ENCODE results near the gene SYT11.

SYT11 gene

GRCh38 chr1:155861896-155862295 lies 2.5 kb downstream of the SYT11 start:
- no peaks in the 10 kb centered on the region for H4K20me1 ChIP-seq (ENCODE audit: insufficient read depth, low read length)
- H3K4me1 ChIP-seq (ENCODE audit: insufficient read depth, low read length), result peaks cover 29% of the 10 kb centered on the region
- ATAC-seq (ENCODE audit: insufficient read depth, low read depth), result no peak
- H3K27me3 ChIP-seq (ENCODE audit: insufficient read depth, low read length, poor library complexity), result no peaks in the 10 kb centered on the region
- TF ChIP-seq EZH2 (IDR thresholded peaks at IDR 0.05; ENCODE audit: borderline replicate concordance, low read depth, low read length, severe bottlenecking), result no peak
- no peak for TF ChIP-seq CTCF (IDR thresholded peaks at IDR 0.05; ENCODE audit: borderline replicate concordance, extremely low read depth, low read length, poor library complexity, severe bottlenecking)
- peaks cover under 1% of the 10 kb centered on the region; the same call in 1 of the 2 replicates for H3K36me3 ChIP-seq (ENCODE audit: insufficient read depth, low read length)
- no peaks in the 10 kb centered on the region for H3K9me3 ChIP-seq (ENCODE audit: insufficient read depth, low read length, severe bottlenecking)
- no peak overlapping the region for H3K4me2 ChIP-seq (ENCODE audit: insufficient read depth, low read length)
- no peak for DNase-seq
- no peak overlapping the region for H2AFZ ChIP-seq (ENCODE audit: low read depth, low read length)
- H3K27ac ChIP-seq (ENCODE audit: low read length), result no peak overlapping the region
- H3K4me3 ChIP-seq (ENCODE audit: low read depth in 1 of 2, low read length in 2 of 2), result no peak overlapping the region
- no peak overlapping the region for H3K9ac ChIP-seq (ENCODE audit: low read depth, low read length)
- peaks cover 15% of the 10 kb centered on the region for H3K79me2 ChIP-seq (ENCODE audit: insufficient read depth, low read length)

DNA sequence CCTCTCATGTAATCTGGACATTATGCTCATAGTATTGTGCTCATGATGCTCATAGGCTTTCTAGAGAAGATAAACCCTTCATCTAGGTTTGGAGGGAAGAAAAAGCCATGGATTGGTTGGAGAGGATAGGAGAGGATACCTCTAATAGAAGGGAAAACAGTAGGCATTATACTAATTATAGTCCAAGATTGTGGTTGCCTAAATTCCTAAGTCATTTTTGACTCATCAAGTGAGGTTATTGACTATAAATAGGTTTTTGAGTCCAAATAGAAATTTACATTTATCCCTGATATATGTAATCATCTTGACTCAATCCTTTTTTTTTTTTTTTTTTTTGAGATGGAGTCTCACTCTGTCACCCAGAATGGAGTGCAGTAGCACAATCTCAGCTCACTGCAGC lies 5.0 kb downstream of the SYT11 start:
- no peak overlapping the region for H3K4me3 ChIP-seq (ENCODE audit: low read depth in 1 of 2, low read length in 2 of 2)
- H3K9ac ChIP-seq (ENCODE audit: low read depth, low read length), result no peak overlapping the region
- H3K27ac ChIP-seq (ENCODE audit: low read length), result no peak overlapping the region
- no peaks in the 10 kb centered on the region for H3K36me3 ChIP-seq (ENCODE audit: insufficient read depth, low read length)
- ATAC-seq (ENCODE audit: insufficient read depth, low read depth) (no peak), DNase-seq (no peak)
- H2AFZ ChIP-seq (ENCODE audit: low read depth, low read length), result no peak overlapping the region
- H3K4me2 ChIP-seq (ENCODE audit: insufficient read depth, low read length), result no peak overlapping the region
- TF ChIP-seq CTCF (IDR thresholded peaks at IDR 0.05; ENCODE audit: borderline replicate concordance, extremely low read depth, low read length, poor library complexity, severe bottlenecking), result no peak
- H3K4me1 ChIP-seq (ENCODE audit: insufficient read depth, low read length), result peaks cover 9% of the 10 kb centered on the region
- H3K27me3 ChIP-seq (ENCODE audit: insufficient read depth, low read length, poor library complexity), result no peaks in the 10 kb centered on the region
- H3K79me2 ChIP-seq (ENCODE audit: insufficient read depth, low read length), result no peaks in the 10 kb centered on the region
- H3K9me3 ChIP-seq (ENCODE audit: insufficient read depth, low read length, severe bottlenecking), result no peaks in the 10 kb centered on the region
- no peaks in the 10 kb centered on the region for H4K20me1 ChIP-seq (ENCODE audit: insufficient read depth, low read length)

DNA sequence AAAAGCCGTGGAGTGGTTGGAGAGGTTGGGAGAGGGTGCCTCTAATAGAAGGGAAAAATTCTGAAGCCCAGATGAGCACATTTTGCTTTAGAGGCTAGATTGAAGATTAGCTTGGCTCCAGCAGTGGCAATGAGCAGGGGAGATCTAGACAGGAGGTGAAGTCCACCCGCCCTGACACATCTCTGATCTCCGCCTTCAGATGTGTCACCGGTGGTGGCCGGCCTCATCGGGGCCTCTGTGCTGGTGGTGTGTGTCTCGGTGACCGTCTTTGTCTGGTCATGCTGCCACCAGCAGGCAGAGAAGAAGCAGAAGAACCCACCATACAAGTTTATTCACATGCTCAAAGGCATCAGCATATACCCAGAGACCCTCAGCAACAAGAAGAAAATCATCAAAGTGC lies 8.4 kb downstream of the SYT11 start:
- no peak overlapping the region for H3K4me3 ChIP-seq (ENCODE audit: low read depth in 1 of 2, low read length in 2 of 2)
- H3K9me3 ChIP-seq (ENCODE audit: insufficient read depth, low read length, severe bottlenecking), result no peaks in the 10 kb centered on the region
- H3K4me2 ChIP-seq (ENCODE audit: insufficient read depth, low read length), result no peak overlapping the region
- H3K4me1 ChIP-seq (ENCODE audit: insufficient read depth, low read length), result no peaks in the 10 kb centered on the region
- no peak overlapping the region for H2AFZ ChIP-seq (ENCODE audit: low read depth, low read length)
- DNase-seq (no peak), ATAC-seq (ENCODE audit: insufficient read depth, low read depth) (no peak)
- no peaks in the 10 kb centered on the region for H3K27me3 ChIP-seq (ENCODE audit: insufficient read depth, low read length, poor library complexity)
- H3K27ac ChIP-seq (ENCODE audit: low read length), result no peak overlapping the region
- no peaks in the 10 kb centered on the region for H3K79me2 ChIP-seq (ENCODE audit: insufficient read depth, low read length)
- H4K20me1 ChIP-seq (ENCODE audit: insufficient read depth, low read length), result no peaks in the 10 kb centered on the region
- TF ChIP-seq CTCF (IDR thresholded peaks at IDR 0.05; ENCODE audit: borderline replicate concordance, extremely low read depth, low read length, poor library complexity, severe bottlenecking), result no peak
- TF ChIP-seq EZH2 (IDR thresholded peaks at IDR 0.05; ENCODE audit: borderline replicate concordance, low read depth, low read length, severe bottlenecking), result no peak
- H3K36me3 ChIP-seq (ENCODE audit: insufficient read depth, low read length), result no peaks in the 10 kb centered on the region
- no peak overlapping the region for H3K9ac ChIP-seq (ENCODE audit: low read depth, low read length)

DNA sequence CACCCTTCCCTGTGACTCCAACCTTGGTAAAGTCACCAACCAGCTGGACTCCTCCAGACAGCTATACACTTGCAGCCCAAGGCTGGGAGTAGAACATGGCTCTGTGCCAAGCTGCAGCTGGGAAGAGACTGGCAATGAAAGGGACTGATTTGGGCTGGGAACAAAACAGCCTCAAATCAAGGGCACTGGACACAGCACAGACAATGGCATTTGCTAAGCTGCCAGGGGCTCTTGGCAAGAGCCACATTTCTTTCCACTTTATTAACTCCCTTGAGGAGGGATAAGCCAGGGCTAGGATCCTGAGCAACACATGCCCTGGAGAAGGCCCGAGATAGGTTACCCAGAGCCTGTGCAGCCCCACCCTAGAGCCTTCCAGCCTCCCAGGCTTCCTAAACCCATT lies 12.0 kb downstream of the SYT11 start:
- H2AFZ ChIP-seq (ENCODE audit: low read depth, low read length), result no peak overlapping the region
- no peak overlapping the region for H3K27ac ChIP-seq (ENCODE audit: low read length)
- no peak for DNase-seq
- no peaks in the 10 kb centered on the region for H3K36me3 ChIP-seq (ENCODE audit: insufficient read depth, low read length)
- H4K20me1 ChIP-seq (ENCODE audit: insufficient read depth, low read length), result no peaks in the 10 kb centered on the region
- H3K9me3 ChIP-seq (ENCODE audit: insufficient read depth, low read length, severe bottlenecking), result no peaks in the 10 kb centered on the region
- H3K4me2 ChIP-seq (ENCODE audit: insufficient read depth, low read length), result no peak overlapping the region
- no peaks in the 10 kb centered on the region for H3K27me3 ChIP-seq (ENCODE audit: insufficient read depth, low read length, poor library complexity)
- TF ChIP-seq EZH2 (IDR thresholded peaks at IDR 0.05; ENCODE audit: borderline replicate concordance, low read depth, low read length, severe bottlenecking) (no peak), CTCF (IDR thresholded peaks at IDR 0.05; ENCODE audit: borderline replicate concordance, extremely low read depth, low read length, poor library complexity, severe bottlenecking) (no peak)
- no peak for ATAC-seq (ENCODE audit: insufficient read depth, low read depth)
- H3K4me1 ChIP-seq (ENCODE audit: insufficient read depth, low read length), result no peaks in the 10 kb centered on the region
- no peaks in the 10 kb centered on the region for H3K79me2 ChIP-seq (ENCODE audit: insufficient read depth, low read length)
- H3K9ac ChIP-seq (ENCODE audit: low read depth, low read length), result no peak overlapping the region
- no peak overlapping the region for H3K4me3 ChIP-seq (ENCODE audit: low read depth in 1 of 2, low read length in 2 of 2)

Measured in DND-41 (cell line).